Measurements from ENCODE around the gene UBE2S.

DNA sequence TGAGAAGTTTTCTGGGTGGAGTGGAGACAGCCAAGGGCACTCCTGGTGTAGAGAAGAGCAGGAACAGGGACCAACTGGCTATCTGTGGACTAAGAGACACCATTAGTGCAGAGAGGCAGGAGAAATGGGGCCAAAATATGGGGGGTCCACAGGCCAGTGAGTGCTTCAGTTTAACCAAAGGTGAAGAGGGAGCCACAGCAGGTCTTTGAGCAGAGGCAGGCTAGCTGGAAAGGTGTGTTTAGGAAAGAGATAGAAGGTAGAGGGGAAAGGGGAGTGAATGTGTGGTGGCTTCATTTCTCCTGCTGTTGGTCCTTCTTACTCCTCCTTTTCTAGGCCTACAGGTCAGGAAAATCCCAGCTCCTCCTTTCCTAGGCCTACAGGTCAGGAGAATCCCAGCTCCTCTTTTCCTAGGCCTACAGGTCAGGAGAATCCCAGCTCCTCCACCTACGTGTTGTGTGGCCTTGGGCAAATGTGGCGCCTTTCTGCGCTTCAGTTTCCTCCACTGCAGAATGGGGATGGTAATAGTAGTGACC is 25.0 kb downstream of the UBE2S start:
- TF ChIP-seq, protein P1, sequence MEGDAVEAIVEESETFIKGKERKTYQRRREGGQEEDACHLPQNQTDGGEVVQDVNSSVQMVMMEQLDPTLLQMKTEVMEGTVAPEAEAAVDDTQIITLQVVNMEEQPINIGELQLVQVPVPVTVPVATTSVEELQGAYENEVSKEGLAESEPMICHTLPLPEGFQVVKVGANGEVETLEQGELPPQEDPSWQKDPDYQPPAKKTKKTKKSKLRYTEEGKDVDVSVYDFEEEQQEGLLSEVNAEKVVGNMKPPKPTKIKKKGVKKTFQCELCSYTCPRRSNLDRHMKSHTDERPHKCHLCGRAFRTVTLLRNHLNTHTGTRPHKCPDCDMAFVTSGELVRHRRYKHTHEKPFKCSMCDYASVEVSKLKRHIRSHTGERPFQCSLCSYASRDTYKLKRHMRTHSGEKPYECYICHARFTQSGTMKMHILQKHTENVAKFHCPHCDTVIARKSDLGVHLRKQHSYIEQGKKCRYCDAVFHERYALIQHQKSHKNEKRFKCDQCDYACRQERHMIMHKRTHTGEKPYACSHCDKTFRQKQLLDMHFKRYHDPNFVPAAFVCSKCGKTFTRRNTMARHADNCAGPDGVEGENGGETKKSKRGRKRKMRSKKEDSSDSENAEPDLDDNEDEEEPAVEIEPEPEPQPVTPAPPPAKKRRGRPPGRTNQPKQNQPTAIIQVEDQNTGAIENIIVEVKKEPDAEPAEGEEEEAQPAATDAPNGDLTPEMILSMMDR (IDR thresholded peaks at IDR 0.05): no peak
- no peak for TF ChIP-seq POLR2A (IDR thresholded peaks at IDR 0.05)

All from lower leg skin (tissue), 3 donors.